Body of pancreas (tissue), 4 donors: ENCODE results near the gene LYSMD4. TPM values are rescaled to one million over a fixed set of nuclear protein-coding genes. Genes with fewer than 3 reads are reported as not detected.

Experiments
- ATAC-seq: fragments of 150-250 bp; one replicate; pipeline ENCODE4 v1.9.1; 2016
- DNase-seq, 4 donors: peaks; one replicate each; pipeline ENCODE4 v3.0.0-alpha.2; 2019
- H3K27ac ChIP-seq, 4 donors: fragments of 200-600 bp; sonication (generic); 1 replicate in 3 of 4; 2 replicates in 1 of 4; pipeline versions ENCODE4 v1.5.1 to v1.6.1; 2016 to 2019; ENCODE audit warnings: mild to moderate bottlenecking in 1 of 4, mixed read lengths in 1 of 4, moderate library complexity in 1 of 4
- H3K27me3 ChIP-seq, 2 donors: fragments of 200-600 bp; sonication (generic); one replicate each; pipeline ENCODE4 v1.6.0; 2016; ENCODE audit warnings: mild to moderate bottlenecking in 1 of 2
- H3K36me3 ChIP-seq, 2 donors: fragments of 200-600 bp; sonication (generic); replicated peaks in 1 of 2; 2 replicates each; pipeline ENCODE4 v1.5.1; 2016; ENCODE audit warnings: low read depth in 2 of 2; ENCODE audit not compliant: insufficient read depth in 1 of 2
- H3K4me1 ChIP-seq: fragments of 200-600 bp; sonication (generic); one replicate; pipeline ENCODE4 v1.6.0; 2016
- H3K4me3 ChIP-seq, 2 donors: fragments of 200-600 bp; sonication (generic); 1 replicate in 1 of 2; 2 replicates in 1 of 2; pipeline ENCODE4 v1.5.1; 2016 to 2019
- H3K9me3 ChIP-seq, 3 donors: fragments of 200-600 bp; sonication (generic); 1 replicate in 2 of 3; 2 replicates in 1 of 3; pipeline ENCODE4 v1.5.1; 2016
- POLR2A ChIP-seq, 3 donors: fragments of 450-650 bp; IDR thresholded peaks; one replicate each; pipeline ENCODE4 v1.6.1; 2016; ENCODE audit warnings: antibody characterized with exemption in 3 of 3, mild to moderate bottlenecking in 2 of 3
- WGBS, 2 donors: methylation state at CpG; one replicate each; pipeline ENCODE4 v1.1.5; 2017; 5-methylcytosine and 5-hydroxymethylcytosine counted together
- intact Hi-C: fragments of 100-400 bp; cut with DNase I; formaldehyde crosslinking; loops from one replicate; pipeline ENCODE4 v1.15.1; 2023
- total RNA-seq, 2 donors: library from RNA; depleted of rRNA; stranded (reverse); fragments of >200 nt; gene quantifications; one replicate each; pipeline ENCODE4 v1.1.0, GENCODE V29; 2016
- TF ChIP-seq, protein P1 (sequence below), 7 experiments: fragments of 450-650 bp in 4 of 7; fragments of 200-600 bp in 3 of 7; sonication (generic) in 3 of 7; IDR thresholded peaks; one replicate each; pipeline ENCODE4 v1.5.1; 2016 to 2019; ENCODE audit warnings: antibody characterized with exemption in 7 of 7

Gene LYSMD4
- total RNA-seq, 2 donors from 2014 or later: 0.66 to 12.5 TPM

DNA sequence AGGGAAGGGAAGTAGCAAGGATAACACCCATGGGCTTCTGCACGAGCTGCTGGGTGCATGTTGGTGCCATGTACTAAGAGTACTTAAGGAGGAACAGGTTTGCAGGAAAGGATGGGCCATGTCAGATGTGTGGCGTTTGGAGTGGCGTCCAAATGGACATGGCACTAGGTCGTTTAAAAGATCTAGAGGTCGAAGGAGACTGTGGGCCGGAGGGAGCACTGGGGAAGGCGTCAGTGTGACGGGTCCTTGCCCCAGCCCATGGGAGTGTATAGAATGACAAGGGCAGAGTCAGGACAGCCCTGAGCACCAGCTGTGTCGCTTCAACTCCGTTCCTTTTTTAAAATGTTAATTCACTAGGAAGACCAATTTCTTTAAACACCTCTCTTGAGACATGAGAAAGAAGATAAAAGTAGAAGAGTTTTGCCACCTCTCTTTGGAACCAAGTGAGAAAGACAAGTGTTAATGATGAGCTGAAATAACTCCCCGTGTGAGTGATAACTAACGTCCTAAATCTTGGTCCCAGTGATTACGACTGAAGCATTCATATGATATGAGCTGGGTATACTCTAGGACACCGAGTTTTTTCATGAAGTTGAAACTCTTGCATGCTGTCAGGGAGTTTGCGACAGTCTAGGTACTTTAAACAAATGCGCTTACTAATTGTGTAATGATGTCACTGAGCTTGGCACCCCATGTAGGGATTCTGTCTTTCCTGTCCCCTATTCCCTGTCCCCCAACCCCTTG is 23.8 kb downstream of the LYSMD4 start:
- DNase-seq (no peak), ATAC-seq (no peak)
- Histone ChIP-seq H3K9me3 (no peaks in the 10 kb centered on the region), H3K36me3 (peaks cover 0 to 18% of the 10 kb centered on the region in 2 donors), H3K4me3 (no peak overlapping the region), H3K4me1 (peaks cover 22% of the 10 kb centered on the region), H3K27ac (peak overlapping the region in 1 of 4 donors; percentile 26), H3K27me3 (no peaks in the 10 kb centered on the region)
- intact Hi-C loops: no loop called here
- TF ChIP-seq, protein P1, sequence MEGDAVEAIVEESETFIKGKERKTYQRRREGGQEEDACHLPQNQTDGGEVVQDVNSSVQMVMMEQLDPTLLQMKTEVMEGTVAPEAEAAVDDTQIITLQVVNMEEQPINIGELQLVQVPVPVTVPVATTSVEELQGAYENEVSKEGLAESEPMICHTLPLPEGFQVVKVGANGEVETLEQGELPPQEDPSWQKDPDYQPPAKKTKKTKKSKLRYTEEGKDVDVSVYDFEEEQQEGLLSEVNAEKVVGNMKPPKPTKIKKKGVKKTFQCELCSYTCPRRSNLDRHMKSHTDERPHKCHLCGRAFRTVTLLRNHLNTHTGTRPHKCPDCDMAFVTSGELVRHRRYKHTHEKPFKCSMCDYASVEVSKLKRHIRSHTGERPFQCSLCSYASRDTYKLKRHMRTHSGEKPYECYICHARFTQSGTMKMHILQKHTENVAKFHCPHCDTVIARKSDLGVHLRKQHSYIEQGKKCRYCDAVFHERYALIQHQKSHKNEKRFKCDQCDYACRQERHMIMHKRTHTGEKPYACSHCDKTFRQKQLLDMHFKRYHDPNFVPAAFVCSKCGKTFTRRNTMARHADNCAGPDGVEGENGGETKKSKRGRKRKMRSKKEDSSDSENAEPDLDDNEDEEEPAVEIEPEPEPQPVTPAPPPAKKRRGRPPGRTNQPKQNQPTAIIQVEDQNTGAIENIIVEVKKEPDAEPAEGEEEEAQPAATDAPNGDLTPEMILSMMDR (IDR thresholded peaks at IDR 0.05): no peak
- no peak for TF ChIP-seq POLR2A (IDR thresholded peaks at IDR 0.05)
- 86 to 88% methylated on average over 16 of the region's 16 CpGs for WGBS, 2 donors

DNA sequence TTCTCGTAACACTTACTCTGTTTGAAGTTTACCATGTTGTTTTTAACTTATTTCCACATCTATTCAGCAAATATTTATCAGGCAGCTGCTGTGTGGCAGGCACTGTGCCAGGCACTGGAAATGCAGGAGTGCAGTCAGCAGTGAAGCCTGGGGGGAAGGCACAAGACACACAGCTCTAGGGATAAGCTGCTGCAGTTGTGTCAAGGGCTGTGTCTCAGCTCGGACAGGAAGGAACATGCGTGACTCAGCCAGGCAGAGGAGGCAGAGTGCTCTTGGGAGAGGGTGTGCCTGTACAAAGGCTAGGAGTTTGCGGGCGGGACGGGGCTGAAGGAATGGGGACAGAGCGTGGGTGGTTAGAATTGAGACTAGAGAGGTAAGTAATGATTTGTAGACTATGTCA is 24.7 kb downstream of the LYSMD4 start:
- Histone ChIP-seq H3K4me3 (no peak overlapping the region), H3K9me3 (no peaks in the 10 kb centered on the region), H3K4me1 (peaks cover 29% of the 10 kb centered on the region), H3K27ac (peak overlapping the region in 3 of 4 donors; percentile 26 to 43 (median 35)), H3K36me3 (peaks cover 0 to 18% of the 10 kb centered on the region in 2 donors), H3K27me3 (no peaks in the 10 kb centered on the region)
- ATAC-seq: peak; percentile 47
- intact Hi-C loops: no loop called here
- DNase-seq: peak; percentile 76 to 85 (median 82)
- WGBS, 2 donors: 47 to 52% methylated on average over 7 of the region's 7 CpGs
- TF ChIP-seq, protein P1 (IDR thresholded peaks at IDR 0.05): no peak
- peak in 1 of 3 donors; percentile 26 for TF ChIP-seq POLR2A (IDR thresholded peaks at IDR 0.05)

DNA sequence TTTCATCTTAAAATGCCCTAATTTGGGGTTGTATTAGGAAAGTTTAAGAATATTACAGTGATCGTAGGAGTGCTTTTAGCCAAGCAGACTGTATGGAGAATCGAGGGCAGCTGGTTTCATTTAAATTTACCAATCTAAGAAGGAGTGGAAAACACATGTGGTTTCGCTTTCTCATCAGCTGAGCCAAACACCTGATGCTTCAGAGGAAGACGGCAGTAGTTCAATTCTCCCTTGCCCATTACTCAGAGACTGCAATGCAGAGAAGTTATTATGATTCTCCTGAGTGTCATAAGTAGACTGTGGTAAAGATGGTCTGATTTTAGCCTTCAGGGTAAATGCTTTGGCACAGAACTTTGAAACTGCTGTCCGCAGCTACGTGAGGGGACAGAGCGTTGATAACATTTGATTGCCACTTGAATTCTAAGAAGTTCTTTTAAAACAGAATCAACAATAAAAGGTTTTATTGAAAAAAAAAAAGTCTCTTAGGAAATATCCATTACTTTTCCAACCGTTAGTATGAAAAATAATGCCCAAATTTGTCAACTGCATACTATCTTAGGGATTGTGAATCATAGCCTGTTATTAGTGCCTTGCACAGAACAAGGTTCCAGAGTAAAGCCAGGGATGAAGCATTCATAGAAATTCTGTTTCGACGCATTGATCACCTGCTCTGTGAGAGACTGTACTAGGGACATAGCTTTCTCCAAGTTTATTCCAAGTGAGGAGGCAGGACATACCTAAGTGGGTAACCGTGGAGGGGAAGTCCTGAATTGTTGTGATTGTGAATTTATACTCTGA is 25.6 kb downstream of the LYSMD4 start:
- H3K27me3 ChIP-seq: no peaks in the 10 kb centered on the region
- ATAC-seq (no peak), DNase-seq (no peak)
- H3K9me3 ChIP-seq: no peaks in the 10 kb centered on the region
- peaks cover 0 to 14% of the 10 kb centered on the region in 2 donors for H3K36me3 ChIP-seq
- H3K4me1 ChIP-seq: peaks cover 35% of the 10 kb centered on the region
- no peak overlapping the region for H3K4me3 ChIP-seq
- 59 to 63% methylated on average over 11 of the region's 11 CpGs for WGBS, 2 donors
- TF ChIP-seq, protein P1 (IDR thresholded peaks at IDR 0.05): no peak
- no peak for TF ChIP-seq POLR2A (IDR thresholded peaks at IDR 0.05)
- H3K27ac ChIP-seq: peak overlapping the region in 1 of 4 donors; percentile 35
- intact Hi-C loops: no loop called here

DNA sequence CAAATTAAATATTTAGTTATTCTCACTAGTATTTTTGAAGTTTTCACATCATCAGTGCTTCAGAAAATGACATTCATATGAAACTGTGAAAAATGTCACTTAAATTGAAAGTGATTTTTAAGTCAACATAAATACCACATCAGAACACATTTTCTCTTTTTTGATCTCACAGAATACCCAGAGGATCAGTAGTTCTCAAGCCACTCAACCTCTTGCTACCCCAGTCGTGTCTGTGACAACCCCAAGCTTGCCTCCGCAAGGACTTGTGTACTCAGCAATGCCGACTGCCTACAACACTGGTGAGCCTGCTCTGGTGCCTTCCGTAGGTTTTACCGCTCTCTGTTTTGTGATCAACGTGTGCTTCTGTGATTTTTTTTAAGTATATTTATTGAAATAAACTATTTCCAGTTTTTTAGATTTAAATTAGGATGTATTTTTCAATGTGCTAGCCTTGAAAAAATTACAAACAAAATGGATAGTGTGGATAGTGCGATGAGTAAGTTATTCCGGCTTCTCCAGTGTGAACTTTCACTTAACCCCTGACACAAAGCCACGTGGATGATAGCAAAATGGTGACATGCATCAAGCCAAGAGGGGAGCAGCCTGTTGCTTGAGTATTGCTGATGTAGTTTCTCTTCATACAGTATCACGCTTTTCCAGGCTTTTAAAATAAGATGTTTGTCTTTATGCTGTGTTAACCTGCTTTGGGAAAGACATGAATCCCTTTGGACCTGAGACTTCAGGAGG is 26.5 kb downstream of the LYSMD4 start:
- Histone ChIP-seq H3K27ac (no peak overlapping the region), H3K36me3 (peaks cover 0 to 9% of the 10 kb centered on the region in 2 donors), H3K4me3 (no peak overlapping the region), H3K27me3 (no peaks in the 10 kb centered on the region), H3K4me1 (peaks cover 41% of the 10 kb centered on the region), H3K9me3 (no peaks in the 10 kb centered on the region)
- TF ChIP-seq POLR2A (IDR thresholded peaks at IDR 0.05): no peak
- TF ChIP-seq, protein P1 (IDR thresholded peaks at IDR 0.05): no peak
- 86 to 87% methylated on average over 10 of the region's 10 CpGs for WGBS, 2 donors
- DNase-seq (no peak), ATAC-seq (no peak)
- intact Hi-C loops: no loop called here
